SK-N-SH (cell line): ENCODE data around the gene CR1. TPM values are rescaled to one million over a fixed set of nuclear protein-coding genes. Genes with fewer than 3 reads are reported as not detected.

Source experiments
- CTCF ChIA-PET: fragments of 300-600, 350-600 bp; formaldehyde crosslinking; extraction: SDS; loops from one replicate; lab custom pipeline; 2021; lab: Yijun Ruan, JAX
- POLR2A ChIA-PET: fragments of 350-600 bp; sonication (Branson Sonifier 250); formaldehyde crosslinking; extraction: SDS; loops from one replicate; lab custom pipeline; 2020; ENCODE audit warnings: antibody characterized with exemption, inconsistent platforms; lab: Yijun Ruan, JAX
- DNase-seq: peaks from one replicate; pipeline ENCODE4 v3.0.0; 2012
- H2AFZ ChIP-seq: fragments of 200-600 bp; sonication (generic); 2 replicates; pipeline ENCODE4 v1.8.1; 2016; ENCODE audit warnings: antibody characterized with exemption, mild to moderate bottlenecking, low read depth
- H3F3A ChIP-seq: fragments of 200-600 bp; sonication (generic); replicated peaks from 2 replicates; pipeline ENCODE3; 2016; ENCODE audit warnings: antibody characterized with exemption, mild to moderate bottlenecking; ENCODE audit not compliant: insufficient read depth
- H3K27ac ChIP-seq, 2 experiments: fragments of 200-500 bp in 1 of 2; fragments of 200-600 bp in 1 of 2; sonication (Bioruptor generic) in 1 of 2; sonication (generic), shearing (Covaris generic) in 1 of 2; 2 replicates each; pipeline versions ENCODE4 v1.5.1 to v1.6.1; 2014 to 2016; ENCODE audit warnings: low read depth in 2 of 2, inconsistent platforms in 1 of 2, low read length in 1 of 2, mild to moderate bottlenecking in 1 of 2, mixed read lengths in 1 of 2
- H3K27me3 ChIP-seq: fragments of 200-600 bp; sonication (generic), shearing (Covaris generic); 2 replicates; pipeline ENCODE4 v1.6.1; 2016; ENCODE audit warnings: mixed run types; ENCODE audit not compliant: insufficient read depth
- H3K36me3 ChIP-seq, 2 experiments: fragments of 200-500 bp in 1 of 2; fragments of 200-600 bp in 1 of 2; sonication (Bioruptor generic) in 1 of 2; sonication (generic) in 1 of 2; replicated peaks in 1 of 2; 2 replicates each; pipeline versions ENCODE3 to v1.5.1; 2014 to 2016; ENCODE audit warnings: low read length in 1 of 2, mild to moderate bottlenecking in 1 of 2; ENCODE audit not compliant: insufficient read depth in 2 of 2, control insufficient read depth in 1 of 2
- H3K4me1 ChIP-seq, 2 experiments: fragments of 200-500 bp in 1 of 2; fragments of 200-600 bp in 1 of 2; sonication (Bioruptor generic) in 1 of 2; sonication (generic), shearing (Covaris generic) in 1 of 2; 2 replicates each; pipeline versions ENCODE4 v1.5.1 to v1.6.1; 2014 to 2016; ENCODE audit warnings: low read depth in 1 of 2, low read length in 1 of 2, mixed run types in 1 of 2; ENCODE audit not compliant: insufficient read depth in 2 of 2, control insufficient read depth in 1 of 2
- H3K4me2 ChIP-seq: fragments of 200-600 bp; sonication (generic), shearing (Covaris generic); 2 replicates; pipeline ENCODE4 v1.6.1; 2017; ENCODE audit warnings: mixed run types
- H3K4me3 ChIP-seq, 2 experiments: fragments of 200-500 bp in 1 of 2; fragments of 200-600 bp in 1 of 2; sonication (Bioruptor generic) in 1 of 2; sonication (generic), shearing (Covaris generic) in 1 of 2; 2 replicates each; pipeline versions ENCODE4 v1.5.1 to v1.8.1; 2014 to 2016; ENCODE audit warnings: low read depth in 2 of 2, inconsistent platforms in 1 of 2, low read length in 1 of 2, mild to moderate bottlenecking in 1 of 2, mixed read lengths in 1 of 2, moderate library complexity in 1 of 2
- H3K79me2 ChIP-seq: fragments of 200-600 bp; sonication (generic); 2 replicates; pipeline ENCODE4 v1.8.1; 2017; ENCODE audit warnings: mild to moderate bottlenecking; ENCODE audit not compliant: insufficient read depth
- H3K9ac ChIP-seq: fragments of 200-600 bp; sonication (generic); 2 replicates; pipeline ENCODE4 v1.6.1; 2017; ENCODE audit warnings: mixed run types
- H3K9me2 ChIP-seq: fragments of 200-600 bp; sonication (generic); 2 replicates; pipeline ENCODE4 v1.6.1; 2017; ENCODE audit warnings: mixed run types
- H3K9me3 ChIP-seq: fragments of 200-600 bp; sonication (generic); 2 replicates; pipeline ENCODE4 v1.6.1; 2017; ENCODE audit warnings: mixed run types, mild to moderate bottlenecking, moderate library complexity
- H4K20me1 ChIP-seq: fragments of 200-600 bp; sonication (generic); 2 replicates; pipeline ENCODE4 v1.6.1; 2017; ENCODE audit warnings: mild to moderate bottlenecking, mixed run types; ENCODE audit not compliant: insufficient read depth
- FOXM1 ChIP-seq: IDR thresholded peaks from 2 replicates; pipeline ENCODE4 v1.4.0; 2012; ENCODE audit warnings: low read depth, mild to moderate bottlenecking
- GATA2 ChIP-seq: sonication (generic); formaldehyde crosslinking; IDR thresholded peaks from 2 replicates; pipeline ENCODE4 v1.5.0; 2020; ENCODE audit warnings: mild to moderate bottlenecking, missing genetic modification reagents
- JUND ChIP-seq: IDR thresholded peaks from 2 replicates; pipeline ENCODE4 v1.4.0; 2012
- POLR2AphosphoS5 ChIP-seq: IDR thresholded peaks from 2 replicates; pipeline ENCODE4 v1.6.1; 2012; ENCODE audit warnings: low read depth, low read length
- REST ChIP-seq: IDR thresholded peaks from 2 replicates; pipeline ENCODE4 v1.6.1; 2012; ENCODE audit warnings: mild to moderate bottlenecking, low read depth, low read length, moderate library complexity
- RFX5 ChIP-seq: IDR thresholded peaks from 2 replicates; pipeline ENCODE4 v1.6.1; 2012; ENCODE audit warnings: mild to moderate bottlenecking, improper control_type of control experiment, low read length
- WGBS: methylation state at CpG from one replicate; pipeline ENCODE4 v1.1.6; 2017; ENCODE audit warnings: low lambda C conversion rate; 5-methylcytosine and 5-hydroxymethylcytosine counted together
- polyA plus RNA-seq, 3 experiments: library from polyadenylated mRNA; depleted of rRNA; stranded (reverse); fragments of >200 nt; gene quantifications; 2 replicates each; pipeline ENCODE4 v1.2.3, GENCODE V29; 2012
- TF ChIP-seq, protein P1 (sequence below): IDR thresholded peaks from 2 replicates; pipeline ENCODE4 v1.4.0; 2012; ENCODE audit warnings: low read depth
- TF ChIP-seq, protein P2 (sequence below): fragments of 150-350 bp; IDR thresholded peaks from 2 replicates; pipeline ENCODE4 v1.6.1; 2016; ENCODE audit warnings: mild to moderate bottlenecking, low read depth, low read length

The CR1 gene
- polyA plus RNA-seq, 1 of the 3 experiments (the other 2 are of a cell fraction): not detected

DNA sequence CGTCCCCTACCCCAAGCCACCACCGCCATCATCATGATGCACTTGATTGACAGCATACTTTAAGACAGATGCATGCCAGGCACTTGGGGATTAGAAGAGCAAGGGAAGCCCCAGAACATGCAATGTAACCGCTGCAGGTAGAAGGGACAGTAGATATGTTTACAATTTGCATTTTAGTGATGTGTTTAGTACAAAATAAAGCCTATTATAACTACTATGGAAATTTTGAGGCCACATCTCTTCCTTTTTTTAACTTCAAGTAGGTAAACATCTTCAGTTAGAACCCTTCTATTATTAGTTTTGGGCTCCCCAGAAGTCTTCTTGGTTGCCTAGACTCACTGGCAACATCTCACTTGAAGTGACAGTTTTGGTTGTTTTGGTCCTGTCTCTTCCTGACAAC is 174.2 kb downstream of the CR1 start:
- Histone ChIP-seq H3K27ac (no peak overlapping the region), H3K36me3 (no peaks in the 10 kb centered on the region), H3K9ac (no peak overlapping the region), H3K9me3 (no peaks in the 10 kb centered on the region), H3K4me3 (no peak overlapping the region), H3K9me2 (no peaks in the 10 kb centered on the region), H3F3A (no peaks in the 10 kb centered on the region), H2AFZ (no peak overlapping the region), H4K20me1 (no peaks in the 10 kb centered on the region), H3K4me1 (no peaks in the 10 kb centered on the region), H3K79me2 (no peaks in the 10 kb centered on the region), H3K27me3 (peaks cover 36% of the 10 kb centered on the region), H3K4me2 (no peak overlapping the region)
- ChIA-PET POLR2A (no interaction called here), CTCF (no interaction called here)
- DNase-seq: no peak
- WGBS: 25% methylated on average over 3 of the region's 3 CpGs
- no peak for TF ChIP-seq FOXM1
- TF ChIP-seq, protein P1, sequence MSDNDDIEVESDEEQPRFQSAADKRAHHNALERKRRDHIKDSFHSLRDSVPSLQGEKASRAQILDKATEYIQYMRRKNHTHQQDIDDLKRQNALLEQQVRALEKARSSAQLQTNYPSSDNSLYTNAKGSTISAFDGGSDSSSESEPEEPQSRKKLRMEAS: no peak
- TF ChIP-seq, protein P2, sequence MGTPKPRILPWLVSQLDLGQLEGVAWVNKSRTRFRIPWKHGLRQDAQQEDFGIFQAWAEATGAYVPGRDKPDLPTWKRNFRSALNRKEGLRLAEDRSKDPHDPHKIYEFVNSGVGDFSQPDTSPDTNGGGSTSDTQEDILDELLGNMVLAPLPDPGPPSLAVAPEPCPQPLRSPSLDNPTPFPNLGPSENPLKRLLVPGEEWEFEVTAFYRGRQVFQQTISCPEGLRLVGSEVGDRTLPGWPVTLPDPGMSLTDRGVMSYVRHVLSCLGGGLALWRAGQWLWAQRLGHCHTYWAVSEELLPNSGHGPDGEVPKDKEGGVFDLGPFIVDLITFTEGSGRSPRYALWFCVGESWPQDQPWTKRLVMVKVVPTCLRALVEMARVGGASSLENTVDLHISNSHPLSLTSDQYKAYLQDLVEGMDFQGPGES: no peak
- no peak for TF ChIP-seq JUND

- 2% methylated on average over 3 of the region's 3 CpGs for WGBS
- Histone ChIP-seq H3F3A (no peaks in the 10 kb centered on the region), H3K79me2 (no peaks in the 10 kb centered on the region), H3K36me3 (no peaks in the 10 kb centered on the region), H3K27ac (no peak overlapping the region), H3K9ac (no peak overlapping the region), H3K9me2 (no peaks in the 10 kb centered on the region), H3K9me3 (no peaks in the 10 kb centered on the region), H3K27me3 (peaks cover 37% of the 10 kb centered on the region), H3K4me1 (no peaks in the 10 kb centered on the region), H3K4me3 (no peak overlapping the region), H3K4me2 (no peak overlapping the region), H2AFZ (no peak overlapping the region), H4K20me1 (no peaks in the 10 kb centered on the region)
- DNase-seq: no peak
- CTCF ChIA-PET: no interaction called here
- POLR2A ChIA-PET: no interaction called here
- TF ChIP-seq REST: no peak
- no peak for TF ChIP-seq RFX5
- no peak for TF ChIP-seq GATA2 (CRISPR knock-in tag)
- TF ChIP-seq, protein P2: no peak
- no peak for TF ChIP-seq POLR2AphosphoS5
These were observed 175.0 kb downstream of the CR1 start for GRCh38 chr1:207670997-207671396.
